GM12801 (cell line): ENCODE results near the gene CBY2.

Experiments
- TF ChIP-seq, protein P1 (sequence below): IDR thresholded peaks from one replicate; pipeline ENCODE4 v1.5.1; 2011; ENCODE audit warnings: control low read depth; ENCODE audit not compliant: insufficient read length; ENCODE audit errors: extremely low read depth

Gene CBY2

DNA sequence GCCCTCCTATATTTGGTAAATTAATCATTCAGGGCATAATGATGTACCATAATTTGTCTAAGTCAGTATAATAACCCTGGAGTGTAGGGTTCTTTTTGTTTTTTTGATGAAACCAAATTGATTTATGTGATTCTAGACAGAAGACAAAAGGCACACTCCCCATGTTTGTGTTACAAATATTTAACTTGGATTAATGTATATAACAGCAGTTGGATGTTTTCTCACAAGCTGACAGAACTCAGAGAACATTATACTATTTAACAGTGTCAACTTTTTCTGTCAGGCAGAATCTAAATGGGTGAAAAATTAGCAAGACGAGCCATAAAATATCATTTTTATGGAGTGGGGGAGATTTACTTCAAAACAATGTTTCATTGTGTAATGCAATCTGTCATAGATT is 15.2 kb downstream of the CBY2 start:
- TF ChIP-seq, protein P1, sequence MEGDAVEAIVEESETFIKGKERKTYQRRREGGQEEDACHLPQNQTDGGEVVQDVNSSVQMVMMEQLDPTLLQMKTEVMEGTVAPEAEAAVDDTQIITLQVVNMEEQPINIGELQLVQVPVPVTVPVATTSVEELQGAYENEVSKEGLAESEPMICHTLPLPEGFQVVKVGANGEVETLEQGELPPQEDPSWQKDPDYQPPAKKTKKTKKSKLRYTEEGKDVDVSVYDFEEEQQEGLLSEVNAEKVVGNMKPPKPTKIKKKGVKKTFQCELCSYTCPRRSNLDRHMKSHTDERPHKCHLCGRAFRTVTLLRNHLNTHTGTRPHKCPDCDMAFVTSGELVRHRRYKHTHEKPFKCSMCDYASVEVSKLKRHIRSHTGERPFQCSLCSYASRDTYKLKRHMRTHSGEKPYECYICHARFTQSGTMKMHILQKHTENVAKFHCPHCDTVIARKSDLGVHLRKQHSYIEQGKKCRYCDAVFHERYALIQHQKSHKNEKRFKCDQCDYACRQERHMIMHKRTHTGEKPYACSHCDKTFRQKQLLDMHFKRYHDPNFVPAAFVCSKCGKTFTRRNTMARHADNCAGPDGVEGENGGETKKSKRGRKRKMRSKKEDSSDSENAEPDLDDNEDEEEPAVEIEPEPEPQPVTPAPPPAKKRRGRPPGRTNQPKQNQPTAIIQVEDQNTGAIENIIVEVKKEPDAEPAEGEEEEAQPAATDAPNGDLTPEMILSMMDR = no peak

DNA sequence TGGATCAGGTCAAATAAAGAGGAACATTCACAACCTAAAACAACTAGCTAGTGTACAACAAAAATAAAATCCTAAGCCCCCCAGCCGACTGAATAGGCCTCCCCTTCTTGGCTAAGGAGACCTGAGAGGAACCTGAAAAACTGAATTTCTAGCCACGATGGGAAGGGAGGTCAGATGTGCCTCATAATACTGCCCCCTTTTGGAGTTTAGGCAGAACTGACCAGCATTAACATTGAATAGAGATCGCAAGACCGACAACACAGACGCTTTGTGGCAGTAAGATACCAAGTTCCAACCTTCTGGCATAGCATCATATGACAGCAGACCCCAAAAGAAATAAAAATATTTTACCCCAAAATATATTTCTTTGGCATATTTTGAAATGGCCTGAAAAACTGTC is 15.9 kb downstream of the CBY2 start:
- TF ChIP-seq, protein P1 = no peak

DNA sequence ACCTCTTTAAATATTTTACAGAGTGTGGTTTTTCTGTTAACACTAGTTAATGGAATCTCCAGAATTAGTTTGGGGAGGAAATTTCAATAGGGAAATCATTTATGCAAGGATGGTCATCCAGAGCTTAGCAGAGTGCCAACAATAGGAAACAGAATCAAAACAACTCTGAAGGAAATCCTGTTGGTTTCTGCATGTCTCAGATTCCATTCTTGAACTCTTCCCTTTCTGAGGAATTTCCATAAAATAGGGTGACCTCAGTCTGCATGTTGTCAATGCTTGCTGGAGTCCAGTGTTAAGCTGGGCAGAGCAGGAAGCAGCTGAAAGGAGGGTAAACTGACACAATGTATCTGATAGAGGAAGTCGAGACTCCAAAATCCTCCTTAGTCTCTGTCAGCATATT is 16.9 kb downstream of the CBY2 start:
- TF ChIP-seq, protein P1 = no peak

DNA sequence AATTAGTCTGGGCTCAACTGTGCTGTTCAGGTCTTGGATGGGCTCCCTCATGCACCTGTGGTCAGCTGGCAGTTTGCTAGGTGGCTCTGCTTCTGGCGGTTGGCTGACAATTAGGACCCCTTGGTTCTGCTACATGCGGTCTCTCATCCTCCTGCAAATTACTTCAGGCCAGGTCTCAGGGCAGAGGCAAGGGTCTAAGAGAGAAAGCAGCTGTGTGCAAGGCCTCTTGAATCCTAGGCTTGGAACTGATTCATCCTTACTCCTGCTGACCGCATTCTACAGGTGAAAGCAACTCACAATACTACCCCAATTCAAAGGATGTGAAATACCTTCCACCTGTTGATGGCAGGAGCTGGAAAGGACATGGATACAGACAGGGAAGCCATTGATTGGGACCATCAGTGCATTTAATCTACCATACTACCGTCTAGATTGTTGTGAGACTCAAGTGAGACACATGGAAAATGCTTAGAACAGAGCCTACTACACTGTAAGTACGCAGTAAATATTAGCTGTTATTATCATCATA is 19.1 kb downstream of the CBY2 start:
- TF ChIP-seq, protein P1 = no peak

DNA sequence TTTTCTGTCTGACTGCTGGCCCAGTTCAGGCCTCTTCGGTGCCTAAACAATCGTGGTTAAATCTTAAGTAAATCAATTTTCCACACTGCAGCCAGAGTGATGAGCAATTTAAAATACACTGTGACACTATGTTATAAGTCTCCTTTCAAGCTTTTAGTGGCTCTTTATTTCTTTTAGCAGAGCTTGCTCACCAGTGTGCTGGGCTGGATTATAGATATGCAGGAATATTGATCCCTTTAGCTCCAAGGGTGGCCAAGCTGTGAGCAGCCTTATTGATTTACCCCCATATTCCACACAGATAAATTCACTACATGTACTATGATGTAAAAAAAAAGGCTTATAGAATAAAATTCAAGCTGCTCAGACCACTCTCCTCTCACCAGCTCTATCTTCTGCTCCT is 21.7 kb downstream of the CBY2 start:
- TF ChIP-seq, protein P1 = no peak

DNA sequence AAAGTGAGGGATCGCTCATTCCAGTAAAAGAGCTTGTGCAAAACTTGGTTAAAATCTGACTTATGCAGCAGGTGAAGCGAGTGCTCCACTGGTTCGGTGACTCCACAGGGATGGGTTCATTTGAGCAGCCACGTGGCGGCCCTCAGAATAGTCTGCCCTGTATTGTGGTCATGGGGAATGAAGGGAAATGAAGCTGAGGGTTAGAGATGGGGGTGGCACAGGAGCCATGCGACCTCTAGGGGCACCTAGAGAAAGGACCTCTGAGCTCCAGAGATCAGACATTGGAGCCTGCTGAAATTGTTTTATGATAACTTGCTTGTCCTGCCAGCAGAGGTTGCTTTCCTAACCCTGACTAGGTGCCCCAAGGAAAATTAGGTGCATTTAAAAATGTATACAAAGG is 26.6 kb downstream of the CBY2 start:
- TF ChIP-seq, protein P1 = no peak

DNA sequence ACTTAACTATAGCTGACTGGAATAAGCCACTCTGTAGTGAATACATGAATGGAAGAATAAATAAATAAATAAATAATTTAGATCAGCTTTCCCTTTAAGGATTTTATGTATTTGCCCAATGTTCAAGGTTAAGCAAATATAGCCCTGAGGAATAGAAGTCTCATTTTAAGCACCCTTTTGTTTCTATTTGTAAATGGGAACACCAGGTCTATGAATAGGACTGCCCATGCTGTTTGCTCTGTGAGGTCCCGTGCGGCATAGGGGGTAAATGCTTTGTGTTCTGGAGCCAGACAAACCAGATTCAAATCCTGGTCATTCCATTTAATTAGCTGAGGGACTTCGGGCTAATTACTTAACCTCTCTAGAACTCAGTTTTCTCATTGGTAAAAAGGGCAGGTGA is 29.3 kb downstream of the CBY2 start:
- TF ChIP-seq, protein P1 = no peak

DNA sequence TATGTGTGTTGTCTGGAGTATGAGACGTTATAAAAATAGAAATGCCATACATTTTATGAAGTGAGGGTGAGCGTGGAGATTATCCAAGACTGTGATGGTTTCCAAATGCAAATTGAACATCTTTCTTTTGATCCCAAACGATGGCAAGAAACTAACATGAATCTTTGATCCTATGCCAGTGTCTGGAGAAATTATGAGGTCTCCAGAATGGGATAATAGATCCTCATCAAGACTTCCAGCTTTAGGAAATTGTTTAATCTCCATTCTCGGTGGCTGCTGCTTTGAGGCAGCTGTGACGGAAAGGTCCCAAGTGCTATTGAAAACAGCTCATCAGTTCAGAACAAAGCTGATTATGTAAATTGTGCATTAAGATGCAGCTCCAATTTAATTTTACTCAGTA is 30.8 kb downstream of the CBY2 start:
- TF ChIP-seq, protein P1 = no peak
